Stimulated activated CD4-positive, alpha-beta T cell treated with anti-CD3 and anti-CD28 coated beads, Interleukin-4, amount 100 ng/mL, for 48 hours (primary cell): Measurements from ENCODE around the gene FOXN3.

Experiments used
- DNase-seq, 2 donors: peaks; one replicate each; pipeline ENCODE4 v3.0.0-alpha.2; 2020; ENCODE audit warnings: low read depth in 2 of 2

Gene FOXN3

GRCh38 chr14:89359477-89360222, 57.4 kb downstream of the FOXN3 start:
- no peak for DNase-seq

DNA sequence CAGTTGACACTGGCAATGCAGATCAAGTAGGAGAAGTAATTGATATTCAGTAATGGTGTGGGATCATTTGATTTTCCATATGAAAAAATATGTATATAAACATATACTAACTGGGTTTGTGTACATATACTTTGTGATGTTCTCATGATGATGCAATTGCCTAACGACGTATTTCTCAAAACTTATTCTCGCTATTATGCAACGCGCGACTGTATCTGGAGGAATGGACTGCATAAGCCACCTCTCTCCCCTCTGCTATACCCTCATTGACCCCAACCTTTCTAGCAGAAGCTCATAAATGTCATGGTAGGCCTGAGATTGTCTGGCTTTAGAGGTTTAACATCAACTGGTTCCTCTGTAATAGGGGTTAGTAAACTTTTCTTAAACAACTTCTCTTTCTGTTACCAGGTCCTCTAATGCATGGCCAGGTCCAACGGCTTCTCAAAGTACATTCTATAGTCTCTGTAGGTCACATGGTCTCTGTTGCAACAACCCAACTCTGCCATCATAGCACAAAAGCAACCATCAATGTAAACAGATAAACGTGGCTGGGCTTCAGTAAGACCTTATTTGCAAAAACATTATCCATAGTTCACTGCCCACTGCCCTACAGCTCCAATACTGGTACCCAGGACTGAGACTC, 59.3 kb downstream of the FOXN3 start:
- no peak for DNase-seq

GRCh38 chr14:89356927-89357326, 60.1 kb downstream of the FOXN3 start:
- DNase-seq = no peak

GRCh38 chr14:89356496-89356895, 60.5 kb downstream of the FOXN3 start:
- DNase-seq = no peak

- no peak for DNase-seq
Observed at GRCh38 chr14:89353766-89354113, 63.3 kb downstream of the FOXN3 start.

GRCh38 chr14:89352976-89353765, 63.9 kb downstream of the FOXN3 start:
- DNase-seq = no peak

DNA sequence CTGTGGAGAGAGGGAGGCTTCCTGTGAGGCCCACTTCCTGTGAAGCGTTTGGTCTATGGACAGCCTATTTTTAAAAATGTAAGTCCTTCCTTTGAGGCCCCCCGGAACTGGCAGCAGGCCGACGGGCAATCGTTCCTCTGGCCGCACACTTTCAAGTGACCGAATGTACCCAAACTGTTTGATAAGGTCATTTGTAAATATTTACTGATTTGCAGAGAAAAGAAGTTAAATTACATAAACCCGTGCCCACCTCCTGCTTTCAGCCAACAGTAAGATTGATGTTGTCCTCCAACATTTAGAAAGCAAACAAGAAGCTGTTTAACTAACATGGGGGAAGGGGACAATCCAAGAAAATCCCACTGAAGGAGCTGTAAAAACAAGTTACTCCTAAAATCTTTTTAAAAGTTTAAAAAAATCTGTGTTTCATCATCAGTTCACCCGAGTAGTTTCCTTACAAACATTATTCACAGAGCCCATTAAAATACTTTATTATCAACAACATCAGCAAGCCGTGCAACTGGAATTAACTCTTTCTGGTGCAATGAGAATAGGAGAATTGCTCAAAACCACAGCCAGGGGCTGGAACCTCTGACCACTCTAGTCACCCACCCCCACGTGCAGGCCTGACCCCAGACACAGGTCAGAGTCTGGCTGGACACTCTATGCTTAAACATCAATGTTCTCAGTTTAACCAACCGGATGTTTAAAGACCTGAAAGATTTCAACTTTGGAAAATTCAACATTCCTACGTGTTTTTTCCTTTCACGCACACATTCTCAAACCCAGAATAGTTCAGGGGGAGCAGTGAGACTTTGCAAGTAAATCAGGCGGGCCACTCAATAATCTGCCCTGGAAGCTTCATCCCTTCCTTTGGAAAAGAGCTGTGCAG, 65.3 kb downstream of the FOXN3 start:
- DNase-seq = no peak

GRCh38 chr14:89351221-89351515, 65.9 kb downstream of the FOXN3 start:
- DNase-seq = no peak

DNA sequence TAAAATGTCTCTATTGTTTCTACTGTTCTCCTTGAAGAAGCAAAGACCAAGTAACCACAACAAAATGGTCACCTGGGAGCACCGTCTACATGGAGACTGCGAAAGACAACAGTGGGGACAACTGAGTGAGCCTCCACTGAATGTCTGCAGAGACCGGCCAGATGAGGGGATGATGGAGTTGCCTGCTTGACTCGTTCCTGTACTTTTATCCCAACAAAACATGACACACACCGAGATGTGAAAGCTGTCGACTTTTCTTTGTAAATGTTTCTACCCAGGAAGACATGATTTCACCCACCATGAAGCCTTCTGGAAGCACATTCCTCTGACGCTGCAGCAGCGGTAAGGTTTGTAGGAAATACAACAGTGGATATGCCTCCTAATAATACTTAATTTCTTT, 66.9 kb downstream of the FOXN3 start:
- no peak for DNase-seq

DNA sequence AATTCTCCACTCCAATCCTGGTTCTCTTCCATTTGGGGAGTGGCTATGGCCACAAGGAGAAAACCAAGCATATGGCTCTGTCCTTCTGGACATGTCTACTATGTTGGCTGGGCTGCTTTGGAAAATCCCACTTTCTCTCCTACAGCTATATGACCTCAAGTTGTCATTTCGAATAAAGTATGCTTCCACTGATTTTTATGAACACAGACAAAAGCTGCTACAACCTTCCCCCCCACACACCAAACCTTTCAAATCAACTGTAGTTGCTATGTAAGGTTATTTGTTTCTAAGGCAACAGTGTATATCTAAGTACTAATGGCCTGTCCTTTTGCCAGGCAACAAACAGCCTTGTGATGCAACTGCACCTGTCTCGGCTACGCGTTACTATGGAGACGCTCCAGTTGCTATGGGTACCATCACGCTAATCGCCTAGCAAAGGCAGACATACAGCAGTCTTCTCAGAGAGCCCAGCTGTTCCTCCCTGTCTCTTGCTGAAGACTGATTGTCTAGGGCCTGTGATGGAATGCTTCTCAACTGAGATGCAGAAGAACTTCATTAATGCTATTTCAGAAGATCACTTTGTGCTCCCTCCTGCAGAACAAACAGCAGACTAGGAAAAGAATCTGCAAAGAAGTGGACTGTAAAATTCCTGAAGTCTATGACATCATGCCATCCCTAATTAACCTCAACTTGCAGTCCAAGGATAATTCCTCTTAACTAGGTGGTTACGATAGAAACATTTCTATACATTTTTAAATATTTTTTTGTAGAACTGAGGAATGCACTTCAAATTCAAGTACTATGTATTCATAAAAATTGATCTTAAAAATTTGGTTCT, 67.6 kb downstream of the FOXN3 start:
- no peak for DNase-seq

- DNase-seq = no peak
Observed at GRCh38 chr14:89348722-89349121, 68.3 kb downstream of the FOXN3 start.

- DNase-seq = no peak
Observed at GRCh38 chr14:89347885-89348284, 69.1 kb downstream of the FOXN3 start.

DNA sequence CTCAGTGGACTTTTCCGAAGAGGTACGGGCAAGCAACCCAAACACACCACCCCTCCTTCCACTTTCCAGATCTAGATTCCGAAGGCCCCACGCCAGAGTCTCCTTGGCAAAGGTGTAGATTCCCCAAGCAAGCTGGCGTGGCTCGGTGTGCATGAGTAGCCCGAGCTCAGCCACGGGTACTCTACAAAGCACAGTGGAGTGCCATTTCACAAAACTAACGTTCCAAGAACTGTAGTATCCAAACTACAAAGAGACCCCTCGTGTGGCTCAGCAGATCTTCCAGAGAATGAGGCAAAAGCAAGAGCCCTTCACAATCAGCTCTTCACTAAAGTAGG, 72.1 kb downstream of the FOXN3 start:
- DNase-seq = no peak

DNA sequence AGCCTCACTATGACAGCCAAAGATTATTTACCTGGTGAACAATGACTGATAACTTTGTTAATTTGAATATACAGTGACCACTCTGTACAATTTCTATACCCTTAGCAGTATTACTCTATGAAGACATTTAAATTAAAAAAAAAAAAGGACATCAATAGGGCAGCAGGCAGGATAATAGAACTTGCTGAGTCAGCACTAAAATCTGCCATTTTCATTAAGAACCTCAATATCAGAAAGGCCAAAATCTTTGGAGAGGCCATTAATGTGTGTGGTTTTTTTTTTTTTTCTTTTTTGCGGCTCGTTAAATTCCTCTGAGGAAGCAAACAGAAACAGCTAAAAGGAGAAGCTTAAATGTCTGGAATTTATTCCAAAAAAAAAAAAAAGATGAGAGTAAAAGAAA, 73.7 kb downstream of the FOXN3 start:
- no peak for DNase-seq

DNA sequence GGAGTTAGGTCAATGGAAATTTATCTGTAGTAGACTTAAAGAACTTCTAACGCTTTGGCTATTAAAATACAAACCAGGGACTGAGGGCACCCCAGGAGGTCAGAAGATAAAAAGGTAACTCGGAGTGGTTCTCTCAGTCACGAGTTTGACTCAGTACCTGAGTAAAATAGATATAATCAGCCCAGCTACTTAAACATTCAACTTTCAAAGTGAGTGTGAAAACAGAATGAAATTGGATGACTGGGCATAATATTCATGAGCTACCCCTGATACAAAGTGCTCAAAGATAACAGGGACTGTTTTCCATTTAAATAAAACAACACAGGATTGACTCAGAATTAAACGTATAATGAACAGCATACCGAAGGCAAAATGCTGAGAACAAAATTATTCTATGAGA, 75.0 kb downstream of the FOXN3 start:
- DNase-seq = no peak

DNA sequence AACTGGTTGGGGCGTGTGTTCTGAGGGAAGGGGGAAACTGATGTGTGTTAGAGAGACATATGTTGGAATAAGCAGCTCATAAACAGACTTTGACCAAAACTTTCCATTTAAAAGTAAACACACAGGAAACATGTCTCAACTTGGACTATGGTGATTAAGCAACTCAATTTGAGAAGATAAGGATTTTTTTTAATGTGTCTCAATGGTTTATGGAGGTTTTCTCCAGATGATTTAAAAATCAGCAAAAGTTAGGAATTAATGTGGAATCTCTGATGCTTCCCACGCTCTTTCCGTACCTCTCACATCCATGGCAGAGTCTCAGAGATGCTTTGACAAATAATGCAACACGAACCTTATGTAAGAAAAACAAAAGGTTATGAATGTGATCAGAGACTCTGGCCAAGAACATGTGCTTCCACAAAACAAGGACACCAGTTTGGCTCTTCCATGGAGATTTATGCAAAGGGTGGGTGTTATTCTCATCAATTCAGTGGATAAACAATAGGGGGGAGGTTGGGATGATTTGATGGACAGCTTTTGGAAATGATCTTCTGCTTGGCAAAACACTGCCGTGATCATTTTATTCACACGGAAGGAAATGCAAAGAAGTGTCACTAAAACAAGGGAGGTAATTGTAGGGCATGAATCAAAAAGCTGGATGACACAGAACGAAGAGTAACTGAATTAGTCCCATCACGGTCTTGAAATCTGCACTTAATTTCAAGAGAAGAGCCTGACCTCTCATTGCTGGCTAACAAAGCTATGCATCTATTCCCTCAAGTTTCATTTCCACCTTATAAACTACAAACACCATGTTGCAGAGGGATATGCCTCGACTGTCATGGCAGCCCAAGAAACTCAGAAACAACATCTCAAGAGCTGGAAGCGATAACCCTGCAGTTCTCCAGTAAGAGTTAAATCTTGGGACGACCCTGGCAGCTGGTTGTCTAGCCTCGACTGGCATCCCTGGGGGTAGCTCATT, 76.5 kb downstream of the FOXN3 start:
- DNase-seq = no peak

DNA sequence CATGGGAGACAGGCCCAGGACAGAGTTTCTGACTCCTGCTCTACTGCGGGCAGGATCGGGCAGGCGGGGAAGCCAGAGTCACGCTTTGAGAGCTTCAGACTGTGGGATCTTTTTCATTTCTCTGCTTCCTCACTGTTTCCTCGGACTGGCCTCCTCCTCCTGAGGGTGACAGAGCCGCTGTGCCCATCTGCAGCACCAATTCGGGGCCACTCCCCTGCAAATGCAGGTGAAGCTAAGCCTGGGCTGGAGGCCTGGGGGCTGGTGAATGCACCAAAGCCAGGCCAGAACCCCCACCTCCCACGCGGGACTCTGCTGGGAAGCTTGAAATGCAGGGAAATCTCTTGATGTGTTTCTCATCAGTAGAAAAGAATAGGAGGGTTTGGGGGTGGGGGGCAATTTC, 77.5 kb downstream of the FOXN3 start:
- no peak for DNase-seq

- DNase-seq = no peak
Observed at GRCh38 chr14:89339158-89339557, 77.9 kb downstream of the FOXN3 start.

DNA sequence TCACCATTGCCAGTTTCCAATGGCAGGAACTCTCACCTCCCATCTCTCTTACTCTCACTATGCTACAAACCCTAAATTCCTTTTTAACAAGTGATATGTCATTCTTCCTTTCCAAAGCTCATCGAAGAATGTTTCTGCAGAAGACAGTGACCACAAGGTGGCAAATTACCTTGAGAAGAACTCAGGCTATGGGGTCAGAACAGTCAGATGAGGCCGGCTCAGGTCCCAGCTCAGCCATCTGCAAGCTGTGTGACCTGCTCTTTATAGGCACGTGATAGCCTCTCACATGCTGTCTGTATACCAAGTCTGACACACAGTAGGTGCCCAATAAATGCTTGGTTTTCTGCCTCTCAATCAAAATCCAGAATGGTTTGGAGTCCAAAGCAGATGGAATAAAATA, 80.7 kb downstream of the FOXN3 start:
- DNase-seq = no peak

DNA sequence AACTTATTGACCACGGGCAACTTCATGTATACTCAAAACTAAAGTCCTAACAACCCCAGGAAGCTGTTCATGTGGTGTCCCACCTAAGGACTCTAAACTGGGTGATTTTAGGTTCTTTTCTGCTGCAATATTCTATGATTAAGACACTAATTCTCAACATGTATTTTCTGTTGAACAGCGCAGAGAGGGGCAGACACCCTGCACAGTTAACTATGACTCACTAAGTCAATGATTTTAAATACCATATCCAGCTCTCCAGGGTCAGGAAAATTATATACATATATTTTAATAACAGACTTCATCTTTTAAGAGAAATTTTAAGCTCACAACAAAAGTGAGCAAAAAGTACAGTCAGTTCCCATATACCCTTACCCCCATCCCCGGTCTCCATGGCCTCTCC, 85.0 kb downstream of the FOXN3 start:
- DNase-seq = no peak
